GM23248 (cell line): ENCODE results near the gene ENPEP. TPM values are rescaled to one million over a fixed set of nuclear protein-coding genes. Genes with fewer than 3 reads are reported as not detected.

Experiments
- DNase-seq: peaks from one replicate; pipeline ENCODE4 v3.0.0-alpha.2; 2015
- H2AFZ ChIP-seq: fragments of 200-600 bp; sonication (generic); 2 replicates; pipeline ENCODE4 v1.6.1; 2016; ENCODE audit warnings: antibody characterized with exemption
- H3F3A ChIP-seq: fragments of 200-600 bp; sonication (generic); 2 replicates; pipeline ENCODE4 v1.6.1; 2016; ENCODE audit warnings: mild to moderate bottlenecking, antibody characterized with exemption, mixed run types; ENCODE audit not compliant: insufficient read depth
- H3K27ac ChIP-seq: fragments of 200-600 bp; sonication (generic); 2 replicates; pipeline ENCODE4 v1.5.1; 2016; ENCODE audit warnings: mild to moderate bottlenecking
- H3K27me3 ChIP-seq: fragments of 200-600 bp; sonication (generic); replicated peaks from 2 replicates; pipeline ENCODE4 v1.6.1; 2016; ENCODE audit warnings: mild to moderate bottlenecking; ENCODE audit not compliant: insufficient read depth
- H3K36me3 ChIP-seq: fragments of 200-600 bp; sonication (generic); 2 replicates; pipeline ENCODE4 v1.6.1; 2016; ENCODE audit warnings: low read depth, mild to moderate bottlenecking
- H3K4me1 ChIP-seq: fragments of 200-600 bp; sonication (generic); 2 replicates; pipeline ENCODE4 v1.6.1; 2016; ENCODE audit warnings: mild to moderate bottlenecking; ENCODE audit not compliant: insufficient read depth
- H3K4me2 ChIP-seq: fragments of 200-600 bp; sonication (generic); one replicate; pipeline ENCODE4 v1.6.1; 2016; ENCODE audit warnings: mild to moderate bottlenecking; ENCODE audit not compliant: unreplicated experiment
- H3K4me3 ChIP-seq: fragments of 200-600 bp; sonication (generic); 2 replicates; pipeline ENCODE4 v1.5.1; 2016; ENCODE audit warnings: mild to moderate bottlenecking
- H3K79me2 ChIP-seq: fragments of 200-600 bp; sonication (generic); 2 replicates; pipeline ENCODE4 v1.6.1; 2016; ENCODE audit warnings: mild to moderate bottlenecking; ENCODE audit not compliant: insufficient read depth
- H3K9ac ChIP-seq: fragments of 200-600 bp; sonication (generic); 2 replicates; pipeline ENCODE4 v1.6.1; 2016; ENCODE audit warnings: mild to moderate bottlenecking
- H3K9me2 ChIP-seq: fragments of 200-600 bp; sonication (generic); 2 replicates; pipeline ENCODE4 v1.6.1; 2016; ENCODE audit warnings: mixed run types, mild to moderate bottlenecking, moderate library complexity; ENCODE audit not compliant: insufficient read depth
- H3K9me3 ChIP-seq: fragments of 200-600 bp; sonication (generic); one replicate; pipeline ENCODE4 v1.6.1; 2017; ENCODE audit warnings: low read depth
- H4K20me1 ChIP-seq: fragments of 200-600 bp; sonication (generic); 2 replicates; pipeline ENCODE4 v1.6.0; 2016; ENCODE audit not compliant: insufficient read depth
- EZH2 ChIP-seq: fragments of 200-600 bp; sonication (generic); IDR thresholded peaks from 2 replicates; pipeline ENCODE4 v1.6.1; 2018; ENCODE audit warnings: antibody characterized with exemption, mild to moderate bottlenecking; ENCODE audit not compliant: insufficient read depth, poor library complexity, severe bottlenecking
- EZH2phosphoT487 ChIP-seq: fragments of 200-600 bp; sonication (generic); IDR thresholded peaks from 2 replicates; pipeline ENCODE4 v1.6.1; 2018; ENCODE audit warnings: antibody characterized with exemption, moderate library complexity, mild to moderate bottlenecking, low read depth; ENCODE audit not compliant: insufficient read depth
- WGBS, 2 experiments: methylation state at CpG; one replicate each; pipeline ENCODE4 v1.1.6; 2015 to 2017; ENCODE audit warnings: low lambda C conversion rate in 2 of 2, low coverage in 1 of 2; ENCODE audit errors: missing lambda C conversion rate in 2 of 2; 5-methylcytosine and 5-hydroxymethylcytosine counted together
- in situ Hi-C: fragments of 300-500 bp; cut with MboI; formaldehyde crosslinking; loops from 2 replicates; pipeline ENCODE4 v1.15.0; 2020
- polyA plus RNA-seq: library from polyadenylated mRNA; unstranded; fragments of >200 nt; fragmentation: Nextera tagmentation; extraction: Ambion mirVana; gene quantifications from 2 replicates; pipeline ENCODE4 v1.2.1, GENCODE V29; 2016
- total RNA-seq: library from RNA; depleted of rRNA; stranded (reverse); fragments of >200 nt; shearing (Covaris generic); gene quantifications from 2 replicates; pipeline ENCODE4 v1.2.3, GENCODE V29; 2014

Gene ENPEP
- total and polyA plus RNA-seq, 2 experiments from 2014 or later, result 0.11 TPM

DNA sequence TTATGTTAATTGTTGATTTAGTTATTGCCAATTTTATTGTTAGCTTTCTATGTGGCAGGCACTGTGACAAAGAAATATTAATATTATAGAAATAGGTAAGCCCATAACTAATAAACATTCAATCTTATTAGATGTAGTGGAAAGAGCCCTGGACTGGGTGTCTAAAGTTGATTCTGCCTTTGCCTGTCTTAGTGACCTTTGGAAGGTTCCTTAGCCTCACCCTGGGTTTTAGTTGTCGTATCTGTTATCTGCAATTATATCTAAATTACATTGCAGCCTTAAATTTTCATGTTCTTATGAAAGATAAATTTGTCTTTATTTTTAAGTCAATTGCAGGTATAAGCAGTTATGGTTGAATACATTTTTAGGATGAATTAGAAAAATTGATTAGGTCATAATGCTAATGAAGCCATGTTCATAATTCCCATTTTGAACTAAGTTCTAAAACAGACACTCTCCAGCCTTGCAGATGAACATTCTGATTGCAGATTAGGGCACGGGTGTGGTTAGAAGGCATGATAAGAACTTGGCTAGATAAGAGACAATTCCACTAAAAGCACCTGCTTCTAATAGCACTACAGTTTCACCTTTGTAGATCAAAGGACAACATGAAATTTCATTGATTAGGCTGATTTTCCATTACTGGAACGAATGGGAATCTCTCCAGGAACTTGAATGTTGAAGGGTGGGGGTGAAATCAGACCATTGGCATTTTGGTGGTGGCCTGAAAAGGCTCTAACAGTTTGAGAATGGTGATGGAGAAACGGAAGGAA, 17.3 kb upstream of the ENPEP start:
- Histone ChIP-seq H3K27me3 (peaks cover 14% of the 10 kb centered on the region; the same call in 1 of the 2 replicates), H3K4me2 (no peak overlapping the region), H3K79me2 (no peaks in the 10 kb centered on the region), H4K20me1 (no peaks in the 10 kb centered on the region), H3K36me3 (no peaks in the 10 kb centered on the region), H3K9ac (no peak overlapping the region), H3K27ac (no peak overlapping the region), H3F3A (no peaks in the 10 kb centered on the region), H3K9me3 (no peaks in the 10 kb centered on the region), H2AFZ (no peak overlapping the region), H3K4me3 (no peak overlapping the region), H3K9me2 (no peaks in the 10 kb centered on the region), H3K4me1 (no peaks in the 10 kb centered on the region)
- TF ChIP-seq EZH2phosphoT487, result no peak
- TF ChIP-seq EZH2, result no peak
- in situ Hi-C loops, result no loop called here
- DNase-seq, result no peak
- WGBS, 2 experiments, result 50 to 52% methylated on average over 4 of the region's 4 CpGs

- Histone ChIP-seq H3K27ac (no peak overlapping the region), H3K9ac (no peak overlapping the region), H3K9me3 (no peaks in the 10 kb centered on the region), H3K9me2 (no peaks in the 10 kb centered on the region), H3K4me2 (no peak overlapping the region), H2AFZ (no peak overlapping the region), H4K20me1 (no peaks in the 10 kb centered on the region), H3K27me3 (peaks cover 12% of the 10 kb centered on the region; the same call in 1 of the 2 replicates), H3K4me1 (no peaks in the 10 kb centered on the region), H3K36me3 (no peaks in the 10 kb centered on the region), H3K4me3 (no peak overlapping the region), H3K79me2 (no peaks in the 10 kb centered on the region), H3F3A (no peaks in the 10 kb centered on the region)
- 72 to 79% methylated on average over 5 of the region's 5 CpGs for WGBS, 2 experiments
- in situ Hi-C loops, result no loop called here
- DNase-seq, result no peak
- TF ChIP-seq EZH2 (no peak), EZH2phosphoT487 (no peak)
Observed at GRCh38 chr4:110460074-110460746, 15.7 kb upstream of the ENPEP start.

- 76 to 84% methylated on average over 5 of the region's 5 CpGs for WGBS, 2 experiments
- Histone ChIP-seq H3K79me2 (no peaks in the 10 kb centered on the region), H4K20me1 (no peaks in the 10 kb centered on the region), H3F3A (no peaks in the 10 kb centered on the region), H3K4me1 (no peaks in the 10 kb centered on the region), H2AFZ (no peak overlapping the region), H3K36me3 (no peaks in the 10 kb centered on the region), H3K4me3 (no peak overlapping the region), H3K9ac (no peak overlapping the region), H3K9me3 (no peaks in the 10 kb centered on the region), H3K4me2 (no peak overlapping the region), H3K27ac (no peak overlapping the region), H3K27me3 (no peaks in the 10 kb centered on the region), H3K9me2 (no peaks in the 10 kb centered on the region)
- TF ChIP-seq EZH2, result no peak
- TF ChIP-seq EZH2phosphoT487, result no peak
- in situ Hi-C loops, result no loop called here
- DNase-seq, result no peak
Observed at GRCh38 chr4:110467400-110467799, 8.6 kb upstream of the ENPEP start.

GRCh38 chr4:110472583-110473329, 3.2 kb upstream of the ENPEP start:
- TF ChIP-seq EZH2, result no peak
- no peak overlapping the region for H3K9ac ChIP-seq
- no peaks in the 10 kb centered on the region for H3K27me3 ChIP-seq
- no peaks in the 10 kb centered on the region for H3K9me2 ChIP-seq
- in situ Hi-C loops, result no loop called here
- no peak for DNase-seq
- H4K20me1 ChIP-seq, result no peaks in the 10 kb centered on the region
- no peak overlapping the region for H3K27ac ChIP-seq
- no peaks in the 10 kb centered on the region for H3K9me3 ChIP-seq
- WGBS, 2 experiments, result 73 to 78% methylated on average over 8 of the region's 8 CpGs
- no peak overlapping the region for H3K4me3 ChIP-seq
- no peaks in the 10 kb centered on the region for H3F3A ChIP-seq
- no peaks in the 10 kb centered on the region for H3K4me1 ChIP-seq
- H3K79me2 ChIP-seq, result no peaks in the 10 kb centered on the region
- no peaks in the 10 kb centered on the region for H3K36me3 ChIP-seq
- no peak overlapping the region for H3K4me2 ChIP-seq
- no peak overlapping the region for H2AFZ ChIP-seq
